ENCODE results near the gene PSMB1.
"Not testable (repeated sequence)": the region's sequence is repeated elsewhere in the genome, so short reads cannot be mapped to it uniquely, and the experiment has no call there.

PSMB1 gene

DNA sequence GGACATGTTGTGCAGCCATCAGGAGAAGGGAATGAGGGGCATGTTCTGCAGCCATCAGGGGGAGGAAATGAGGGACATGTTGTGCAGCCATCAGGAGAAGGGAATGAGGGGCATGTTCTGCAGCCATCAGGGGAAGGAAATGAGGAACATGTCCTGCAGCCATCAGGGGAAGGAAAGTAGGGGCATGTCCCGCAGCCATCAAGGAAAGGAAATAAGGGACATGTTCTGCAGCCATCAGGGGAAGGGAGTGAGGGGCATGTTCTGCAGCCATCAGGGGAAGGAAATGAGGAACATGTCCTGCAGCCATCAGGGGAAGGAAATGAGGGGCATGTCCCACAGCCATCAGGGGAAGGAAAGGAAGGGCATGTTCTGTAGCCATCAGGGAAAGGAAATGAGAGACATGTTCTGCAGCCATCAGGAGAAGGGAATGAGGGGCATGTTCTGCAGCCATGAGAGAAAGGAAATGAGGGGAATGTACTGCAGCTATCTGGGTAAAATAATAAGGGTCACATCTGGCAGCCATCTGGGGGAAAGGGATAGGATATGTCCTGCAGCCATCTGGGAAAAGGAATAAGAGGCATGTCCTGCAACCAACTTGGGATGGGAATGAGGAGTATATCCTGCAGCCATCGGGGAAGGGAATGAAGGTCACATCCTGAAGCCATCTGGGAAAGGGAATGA is 50.2 kb downstream of the PSMB1 start:
- not testable (repeated sequence) for DNase-seq (ENCODE audit: low spot score)

DNA sequence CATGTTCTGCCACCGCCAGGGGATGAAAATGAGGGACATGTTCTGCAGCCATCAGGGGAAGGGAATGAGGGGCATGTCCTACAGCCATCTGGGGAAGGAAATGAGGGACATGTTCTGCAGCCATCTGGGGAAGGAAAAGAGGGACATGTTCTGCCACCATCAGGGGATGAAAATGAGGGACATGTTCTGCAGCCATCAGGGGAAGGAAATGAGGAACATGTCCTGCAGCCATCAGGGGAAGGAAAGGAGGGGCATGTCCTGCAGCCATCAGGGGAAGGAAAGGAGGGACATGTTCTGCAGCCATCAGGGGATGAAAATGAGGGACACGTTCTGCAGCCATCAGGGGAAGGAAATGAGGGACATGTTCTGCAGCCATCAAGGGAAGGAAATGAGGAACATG is 50.8 kb downstream of the PSMB1 start:
- DNase-seq (ENCODE audit: low spot score), result not testable (repeated sequence)

DNA sequence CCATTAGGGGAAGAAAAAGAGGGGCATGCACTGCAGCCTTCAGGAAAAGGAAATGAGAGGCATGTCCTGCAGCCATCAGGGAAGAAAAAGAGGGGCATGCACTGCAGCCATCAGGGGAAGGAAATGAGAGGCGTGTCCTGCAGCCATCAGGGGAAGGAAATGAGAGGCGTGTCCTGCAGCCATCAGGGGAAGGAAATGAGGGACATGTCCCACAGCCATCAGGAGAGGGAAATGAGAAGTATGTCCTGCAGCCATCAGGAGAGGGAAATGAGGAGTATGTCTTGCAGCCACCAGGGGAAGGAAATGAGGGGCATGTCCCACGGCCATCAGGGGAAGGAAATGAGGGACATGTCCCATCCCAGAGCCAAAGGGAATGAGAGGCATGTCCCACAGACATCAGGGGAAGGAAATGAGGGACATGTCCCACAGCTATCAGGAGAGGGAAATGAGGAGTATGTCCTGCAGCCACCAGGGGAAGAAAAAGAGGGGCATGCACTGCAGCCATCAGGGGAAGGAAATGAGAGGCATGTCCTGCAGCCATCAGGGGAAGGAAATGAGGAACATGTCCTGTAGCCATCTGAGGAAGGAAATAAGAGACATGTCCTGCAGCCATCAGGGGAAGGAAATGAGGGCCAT is 52.0 kb downstream of the PSMB1 start:
- no peak for DNase-seq (ENCODE audit: low spot score)

DNA sequence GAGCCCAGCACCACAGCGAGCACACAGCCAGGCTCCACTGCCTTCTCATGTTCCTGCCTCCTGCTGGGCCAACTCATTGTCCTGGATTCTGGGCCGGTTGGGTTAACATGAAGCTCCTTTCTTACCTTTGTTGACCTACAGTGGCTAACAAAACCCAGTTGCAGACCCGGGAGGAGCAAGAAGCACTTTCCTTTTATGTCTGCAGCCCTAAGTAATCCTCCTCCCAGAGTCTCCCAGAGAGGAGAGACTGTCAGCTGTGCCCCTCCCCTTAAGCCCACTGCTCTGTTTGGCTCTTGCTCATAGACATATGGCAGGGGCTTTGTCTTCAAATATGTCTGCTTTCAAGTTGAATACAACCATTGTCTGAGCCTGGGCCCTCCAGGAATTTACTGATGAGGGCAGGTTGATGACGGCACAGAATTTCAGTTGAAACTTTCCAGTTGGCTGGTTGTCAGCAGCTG is 55.2 kb downstream of the PSMB1 start:
- no peak for DNase-seq (ENCODE audit: low spot score)

DNA sequence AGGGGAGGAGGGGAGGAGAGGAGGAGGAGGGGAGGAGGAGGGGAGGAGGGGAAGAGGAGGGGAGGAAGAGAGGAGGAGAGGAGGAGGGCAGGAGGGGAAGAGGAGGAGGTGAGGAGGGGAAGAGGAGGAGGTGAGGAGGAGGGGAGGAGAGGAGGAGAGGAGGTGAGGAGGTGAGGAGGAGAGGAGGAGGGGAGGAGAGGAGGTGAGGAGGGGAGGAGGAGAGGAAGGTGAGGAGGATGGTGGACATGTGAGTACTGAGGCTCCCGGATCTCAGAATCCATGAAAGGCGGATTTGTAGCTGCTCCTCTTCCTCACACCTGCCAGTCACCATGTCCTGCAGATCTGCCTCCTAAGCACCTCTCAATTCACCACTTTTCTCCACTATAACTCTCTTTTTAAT is 59.8 kb downstream of the PSMB1 start:
- DNase-seq (ENCODE audit: low spot score), result no peak

DNA sequence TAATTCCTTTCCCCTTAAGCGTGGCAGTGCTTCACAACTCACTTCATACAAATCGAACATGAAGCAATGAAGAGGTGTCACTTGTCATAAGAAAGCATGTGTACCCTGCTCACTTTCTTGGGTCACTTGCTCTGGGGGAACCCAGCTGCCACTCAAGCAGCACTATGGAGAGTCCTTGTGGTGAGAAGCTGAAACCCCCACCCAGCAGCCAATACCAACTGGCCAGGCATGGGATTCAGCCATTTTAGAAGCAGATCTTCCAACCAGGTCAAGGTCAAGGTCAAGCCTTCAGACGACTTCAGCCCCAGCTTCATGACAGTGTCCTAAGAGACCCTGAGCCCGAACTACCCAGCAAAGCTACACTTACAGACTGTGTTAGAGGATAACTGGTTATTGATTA is 62.8 kb downstream of the PSMB1 start:
- no peak for DNase-seq (ENCODE audit: low spot score)

DNA sequence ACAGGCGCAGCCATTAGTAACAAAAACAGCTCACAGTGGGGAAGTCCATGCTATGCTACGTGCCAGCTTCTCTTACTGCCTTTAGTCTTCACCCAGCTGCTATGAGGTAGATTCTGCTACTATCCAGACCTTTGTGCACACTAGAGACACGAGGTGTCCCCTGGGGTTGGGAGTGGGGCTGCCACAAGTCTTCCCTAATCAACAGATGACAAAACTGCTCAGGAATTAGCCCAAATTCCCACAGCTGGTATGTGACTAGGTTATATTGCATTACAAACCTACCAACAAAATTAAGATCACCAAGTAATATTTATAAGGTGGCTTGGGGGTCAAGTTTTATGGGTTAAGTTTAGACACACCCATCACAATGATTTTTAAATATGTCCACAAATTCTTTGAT is 63.3 kb downstream of the PSMB1 start:
- no peak for DNase-seq (ENCODE audit: low spot score)

DNA sequence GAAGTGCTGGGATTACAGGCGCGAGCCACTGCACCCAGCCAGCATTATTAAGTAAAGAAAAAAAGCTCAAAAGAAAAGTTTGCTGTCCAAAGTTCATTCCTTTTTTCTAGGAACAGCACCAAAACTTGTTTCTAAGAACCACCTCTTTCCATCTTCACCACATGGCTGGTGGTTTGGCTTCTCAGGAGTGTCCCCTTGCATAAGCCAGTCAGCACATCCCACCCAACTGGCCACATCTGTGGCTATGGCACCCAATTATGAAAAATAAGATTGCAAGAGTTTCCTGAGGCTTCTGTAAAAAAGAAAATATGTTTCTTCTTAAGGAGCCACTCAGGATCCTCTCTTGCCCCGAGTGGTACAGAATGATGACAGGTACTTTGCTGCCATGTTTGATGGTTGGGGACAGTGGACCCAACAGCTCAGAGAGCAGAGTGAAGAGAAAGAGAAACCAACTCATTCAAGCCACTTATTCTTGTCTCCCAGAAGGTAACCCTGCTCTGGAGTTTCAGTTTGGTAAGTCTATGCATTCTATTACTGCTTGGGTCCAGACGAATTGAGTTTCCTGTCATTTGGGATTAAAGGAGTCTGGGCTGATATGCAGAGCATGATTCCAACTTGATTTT is 65.3 kb downstream of the PSMB1 start:
- DNase-seq (ENCODE audit: low spot score), result no peak

DNA sequence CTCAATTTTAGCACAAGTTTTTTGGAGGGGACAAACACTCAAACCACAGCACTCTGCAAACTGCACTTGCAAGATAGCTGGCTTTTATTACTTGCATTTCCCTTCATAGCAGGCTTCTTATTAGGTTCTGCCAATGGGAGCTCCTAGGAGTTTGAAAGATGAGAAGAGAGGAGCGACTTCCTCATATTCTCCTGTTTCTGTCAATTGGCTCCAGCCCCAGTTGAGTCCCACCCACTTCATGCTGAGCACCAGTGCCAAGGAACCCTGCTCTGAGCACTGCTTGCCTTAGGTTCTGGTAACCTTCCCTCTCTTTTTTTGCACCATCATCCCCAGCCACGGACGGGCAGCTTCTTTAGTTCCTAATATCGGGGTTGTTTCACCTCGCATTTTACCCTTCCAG is 67.9 kb downstream of the PSMB1 start:
- DNase-seq (ENCODE audit: low spot score), result no peak
